GM21576 (cell line): ENCODE results near the gene TXNL4A.
"Not testable (repeated sequence)": the region's sequence is repeated elsewhere in the genome, so short reads cannot be mapped to it uniquely, and the experiment has no call there.

ENCODE experiments used
- ATAC-seq: cut with Tn5 transposase; IDR thresholded peaks from one replicate; pipeline ENCODE4 v1.9.1; 2021; ENCODE audit warnings: mild to moderate bottlenecking, moderate library complexity; ENCODE audit not compliant: unreplicated experiment

TXNL4A gene

DNA sequence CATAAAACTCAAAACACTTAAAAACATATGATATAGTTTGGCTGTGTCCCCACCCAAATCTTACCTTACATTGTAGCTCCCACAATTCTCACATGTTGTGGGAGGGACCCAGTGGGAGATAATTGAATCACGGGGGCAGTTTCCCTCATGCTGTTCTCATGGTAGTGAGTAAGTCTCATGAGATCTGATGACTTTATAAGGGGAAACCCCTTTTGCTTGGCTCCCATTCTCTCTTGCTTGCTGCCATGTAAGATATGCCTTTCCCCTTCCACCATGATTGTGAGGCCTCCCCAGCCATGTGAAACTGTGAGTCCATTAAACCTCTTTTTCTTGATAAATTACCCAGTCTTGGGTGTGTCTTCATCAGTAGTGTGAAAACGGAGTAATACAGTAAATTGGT, 11.3 kb upstream of the TXNL4A start:
- not testable (repeated sequence) for ATAC-seq

DNA sequence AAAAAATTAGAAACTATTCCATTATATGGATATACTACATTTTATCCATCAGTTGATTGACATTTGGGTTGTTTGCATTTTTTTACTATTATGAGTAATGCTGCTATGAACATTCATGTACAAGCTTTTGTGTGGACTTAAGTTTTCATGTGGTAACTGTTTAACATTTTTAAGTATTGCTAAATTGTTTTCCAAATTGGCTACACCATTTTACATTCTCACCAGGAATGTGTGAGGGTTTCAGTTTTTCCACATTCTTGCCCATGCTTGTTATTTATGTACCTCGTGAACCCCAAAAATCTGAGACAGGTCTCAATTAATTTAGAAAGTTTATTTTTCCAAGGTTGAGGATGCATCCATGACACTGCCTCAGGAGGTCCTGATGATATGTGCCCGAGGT, 3.1 kb upstream of the TXNL4A start:
- no peak for ATAC-seq

DNA sequence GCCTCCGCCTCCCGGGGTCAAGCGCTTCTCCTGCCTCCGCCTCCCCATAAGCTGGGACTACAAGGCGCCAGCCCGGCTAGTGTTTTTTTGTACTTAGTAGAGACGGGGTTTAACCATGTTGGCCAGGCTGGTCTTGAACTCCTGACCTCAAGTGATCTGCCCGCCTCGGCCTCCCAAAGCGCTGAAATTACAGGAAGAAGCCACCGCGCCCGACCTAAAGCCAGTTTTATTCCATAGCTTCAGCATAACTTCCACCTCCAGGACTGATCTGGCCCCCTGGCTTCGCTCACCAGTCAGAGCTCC, 783 bp upstream of the TXNL4A start:
- no peak for ATAC-seq

DNA sequence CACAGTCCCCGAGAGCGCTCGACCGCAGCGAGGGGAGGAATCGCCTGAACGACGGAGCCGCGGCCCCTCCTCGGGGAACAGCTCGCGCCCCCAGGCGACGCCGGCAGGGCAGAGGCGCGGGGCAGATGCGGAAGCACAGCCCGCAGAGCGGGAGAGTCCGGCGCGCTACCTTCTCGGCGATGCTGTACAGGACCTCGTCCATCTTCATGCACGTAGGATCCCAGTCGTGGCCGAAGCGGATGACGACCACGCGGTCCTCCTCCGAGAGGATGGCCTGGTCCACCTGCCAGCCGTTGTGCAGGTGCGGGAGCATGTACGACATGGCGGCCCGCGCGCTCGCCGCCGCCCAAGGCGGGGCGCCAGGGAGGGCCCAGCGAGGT, 302 bp downstream of the TXNL4A start:
- peak; percentile 61 for ATAC-seq

GRCh38 chr18:79987566-79987965, 797 bp downstream of the TXNL4A start:
- ATAC-seq: no peak

GRCh38 chr18:79986726-79987125, 1.6 kb downstream of the TXNL4A start:
- ATAC-seq: no peak

DNA sequence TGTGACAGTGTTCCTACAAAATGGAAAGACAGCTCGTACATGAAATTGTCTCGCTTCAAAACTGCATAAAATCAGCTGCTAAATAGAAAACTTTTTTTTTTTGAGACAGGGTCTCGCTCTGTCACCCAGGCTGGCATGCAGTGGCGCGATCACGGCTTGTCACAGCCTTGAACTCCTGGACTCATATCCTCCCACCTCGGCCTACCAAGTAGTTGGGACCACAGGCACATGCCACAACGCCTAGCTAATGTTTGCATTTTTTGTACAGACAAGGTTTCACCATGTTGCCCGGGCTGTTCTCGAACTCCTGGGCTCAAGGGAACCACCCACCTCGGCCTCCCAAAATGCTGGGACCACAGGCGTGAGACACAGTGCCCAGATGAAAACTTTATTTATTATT, 3.2 kb downstream of the TXNL4A start:
- no peak for ATAC-seq

- no peak for ATAC-seq
Measured at GRCh38 chr18:79983793-79984192, 4.6 kb downstream of the TXNL4A start.

- ATAC-seq: no peak
Measured at GRCh38 chr18:79983253-79983652, 5.1 kb downstream of the TXNL4A start.

DNA sequence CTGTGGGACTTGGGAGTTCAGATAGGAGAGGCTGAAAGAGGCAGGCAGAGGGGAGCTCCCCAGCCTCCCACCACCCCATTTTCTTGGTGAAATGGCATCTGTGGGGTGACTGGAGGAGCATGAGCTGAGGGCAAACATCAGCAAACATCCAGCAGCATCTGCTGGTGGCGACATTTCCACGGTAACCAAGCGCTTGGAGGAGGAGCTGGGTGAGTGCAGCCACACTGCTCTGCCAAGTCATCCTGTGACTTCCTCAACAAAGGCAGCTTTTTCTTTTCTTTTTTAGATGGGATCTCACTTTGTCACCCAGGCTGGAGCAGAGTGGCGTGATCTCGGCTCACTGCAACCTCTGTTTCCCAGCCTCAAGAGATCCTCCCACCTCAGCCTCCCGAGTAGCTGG, 5.6 kb downstream of the TXNL4A start:
- ATAC-seq: no peak

DNA sequence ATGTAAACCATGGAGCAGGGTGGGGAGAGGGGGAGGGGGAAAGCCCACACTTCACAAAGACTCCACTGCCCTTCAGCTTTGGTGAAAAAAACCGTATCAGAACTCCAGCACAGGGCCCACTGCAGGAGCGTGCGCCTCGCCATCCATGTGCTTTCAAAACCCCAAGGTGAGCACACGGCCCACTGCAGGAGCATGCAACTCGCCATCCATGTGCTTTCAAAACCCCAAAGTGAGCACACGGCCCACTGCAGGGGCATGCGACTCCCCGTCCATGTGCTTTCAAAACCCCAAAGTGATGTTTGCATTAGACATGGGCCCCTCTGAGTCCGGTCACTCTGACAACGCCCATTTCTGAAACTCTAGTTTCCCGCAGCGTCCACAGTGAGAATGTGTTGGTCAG, 7.8 kb downstream of the TXNL4A start:
- ATAC-seq: no peak

DNA sequence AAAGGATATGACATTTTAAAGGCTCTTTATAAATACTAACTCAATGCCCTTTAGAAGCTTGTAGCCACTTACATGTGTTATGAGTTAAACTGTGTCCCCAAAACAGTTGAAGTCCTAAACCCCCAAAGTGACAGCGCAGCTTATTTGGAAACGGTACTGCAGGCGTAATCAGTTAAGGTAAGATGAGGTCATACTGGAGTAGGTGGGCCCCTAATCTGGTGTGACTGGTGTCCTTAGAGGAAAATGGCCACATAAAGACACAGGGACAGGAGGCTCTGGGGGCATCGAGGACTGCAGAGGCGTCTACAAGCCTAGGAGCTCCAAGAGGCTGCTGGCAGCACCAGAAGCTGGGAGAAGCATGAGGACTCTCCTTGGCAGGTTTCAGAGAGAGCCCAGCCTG, 8.5 kb downstream of the TXNL4A start:
- no peak for ATAC-seq

DNA sequence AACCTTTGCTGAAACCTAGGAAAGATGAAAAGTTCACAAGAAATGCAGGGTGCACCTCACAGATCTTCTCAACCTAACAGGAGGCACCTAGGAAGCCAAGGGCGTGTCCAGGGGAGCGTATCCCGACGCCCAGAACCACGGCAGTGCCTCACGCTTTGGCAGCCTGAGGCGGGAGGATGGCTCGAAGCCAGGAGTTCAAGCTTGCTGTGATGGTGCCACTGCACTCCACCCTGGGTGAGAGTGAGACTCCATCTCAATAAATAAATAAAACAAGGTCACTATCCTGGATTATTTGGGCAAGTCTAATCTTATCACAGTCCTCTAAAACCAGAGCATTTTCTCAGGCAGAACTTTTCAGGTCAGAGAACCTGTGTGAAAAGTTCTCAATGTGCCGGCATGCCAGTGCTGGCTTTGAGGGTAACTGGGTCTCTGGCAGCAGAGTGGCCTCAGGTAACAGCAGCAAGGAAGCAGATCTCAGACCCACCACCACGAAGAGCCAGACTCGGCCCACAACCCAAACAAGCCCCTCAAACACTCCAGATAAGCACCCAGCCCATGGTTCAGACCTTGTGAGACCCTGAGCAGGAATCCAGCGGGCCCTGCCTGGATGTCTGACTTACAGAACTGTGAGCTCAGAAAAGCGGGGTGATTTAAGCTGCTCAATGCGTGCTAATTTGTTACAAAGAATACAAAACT, 12.2 kb downstream of the TXNL4A start:
- no peak for ATAC-seq

- ATAC-seq: no peak
Measured at GRCh38 chr18:79975043-79975442, 13.3 kb downstream of the TXNL4A start.

DNA sequence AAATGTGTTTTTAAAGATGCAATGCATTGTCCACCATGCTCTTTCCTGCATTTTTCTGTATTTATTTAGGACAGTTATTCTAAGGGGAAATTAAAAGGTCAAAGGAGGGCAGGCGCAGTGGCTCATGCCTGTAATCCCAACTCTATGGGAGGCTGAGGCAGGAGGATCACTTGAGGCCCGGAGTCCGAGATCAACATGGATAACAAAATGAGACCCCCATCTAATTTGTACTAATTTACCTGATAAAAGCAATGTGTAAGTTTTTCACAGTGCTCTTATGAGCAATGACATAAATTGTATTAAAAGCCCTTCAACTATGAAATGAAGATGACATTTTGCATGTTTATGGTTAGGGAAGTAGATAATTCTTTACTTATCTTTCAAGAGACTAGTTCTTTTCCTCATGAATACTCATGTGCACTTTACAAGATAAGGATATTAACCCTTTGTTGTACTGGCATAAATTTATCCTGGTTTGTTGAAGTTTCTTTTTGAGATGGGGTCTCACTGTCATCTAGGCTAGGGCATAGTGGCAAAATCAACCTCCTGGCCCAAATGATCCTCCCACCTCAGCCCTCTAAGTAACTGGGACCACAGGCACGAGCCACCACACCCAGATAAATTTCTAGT, 14.2 kb downstream of the TXNL4A start:
- no peak for ATAC-seq

DNA sequence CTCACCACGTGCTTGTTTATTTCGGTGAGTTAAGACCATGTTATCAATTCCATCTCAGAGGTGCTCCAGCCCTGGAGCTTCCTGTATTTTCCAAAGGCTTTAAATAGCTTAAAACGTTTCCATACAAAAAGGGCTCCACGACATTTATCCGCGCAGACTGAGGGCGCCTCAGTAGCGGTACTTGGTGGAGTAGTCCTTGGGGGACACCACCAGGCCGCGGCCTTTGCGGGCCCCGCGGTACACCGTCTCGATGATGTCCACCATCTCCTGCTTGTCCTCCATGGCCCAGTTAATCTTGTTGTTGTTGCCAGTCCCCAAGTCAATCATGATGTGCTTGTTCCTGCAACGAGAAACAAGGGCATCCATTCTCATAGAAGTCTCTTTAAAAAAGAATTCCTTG, 14.8 kb downstream of the TXNL4A start:
- no peak for ATAC-seq

- ATAC-seq: no peak
Measured at GRCh38 chr18:79972720-79973119, 15.6 kb downstream of the TXNL4A start.

DNA sequence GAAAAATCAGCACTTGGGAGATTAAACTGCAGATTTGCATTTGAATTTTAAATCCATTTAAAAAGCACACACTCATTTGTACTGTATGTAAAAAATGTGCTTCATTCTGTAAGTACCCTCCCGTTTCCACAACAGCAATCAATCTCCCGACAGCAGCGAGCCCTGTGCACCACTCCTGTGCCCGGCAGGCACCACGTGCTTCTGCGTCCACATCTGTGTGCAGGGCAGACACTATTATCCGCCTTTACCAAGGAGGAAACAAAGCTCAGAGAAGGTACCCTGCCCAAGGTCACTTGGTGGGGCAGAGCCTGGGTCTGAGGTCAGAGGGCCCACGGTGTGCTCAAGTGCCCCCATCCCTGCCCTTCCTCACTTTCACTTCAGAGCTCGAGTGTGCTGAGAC, 16.4 kb downstream of the TXNL4A start:
- no peak for ATAC-seq

DNA sequence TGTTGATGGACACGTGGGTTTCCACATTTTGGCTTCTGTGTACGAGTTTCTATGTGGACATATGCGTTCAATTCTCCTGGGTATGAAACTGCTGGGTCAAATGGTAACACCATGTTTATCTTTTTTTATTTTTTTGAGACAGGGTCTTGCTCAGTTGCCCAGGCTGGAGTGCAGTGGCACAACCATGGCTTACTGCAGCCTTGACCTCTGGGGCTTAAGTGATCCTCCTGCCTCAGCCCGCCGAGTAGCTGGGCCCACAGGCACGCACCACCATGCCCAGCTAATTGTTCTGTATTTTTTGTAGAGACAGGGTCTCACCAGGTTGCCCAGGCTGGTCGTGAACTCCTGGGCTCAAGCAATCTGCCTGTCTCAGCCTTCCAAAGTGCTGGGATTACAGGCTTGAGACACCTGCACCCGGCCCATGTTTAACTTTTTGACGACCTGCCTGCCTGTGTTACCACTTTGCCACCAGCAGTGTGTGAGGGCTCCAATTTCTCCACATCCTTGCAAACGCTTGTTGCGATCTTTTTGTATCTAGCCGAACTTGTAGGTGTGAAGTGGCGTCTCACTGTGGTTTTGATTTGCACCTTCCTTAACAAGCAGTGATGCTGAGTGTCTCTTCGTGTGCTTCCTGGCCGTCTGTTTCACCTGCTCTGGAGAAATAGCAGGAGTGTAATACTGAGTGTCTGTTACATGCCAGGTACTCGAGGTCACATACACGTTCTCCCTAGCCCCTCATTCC, 17.0 kb downstream of the TXNL4A start:
- ATAC-seq: no peak

DNA sequence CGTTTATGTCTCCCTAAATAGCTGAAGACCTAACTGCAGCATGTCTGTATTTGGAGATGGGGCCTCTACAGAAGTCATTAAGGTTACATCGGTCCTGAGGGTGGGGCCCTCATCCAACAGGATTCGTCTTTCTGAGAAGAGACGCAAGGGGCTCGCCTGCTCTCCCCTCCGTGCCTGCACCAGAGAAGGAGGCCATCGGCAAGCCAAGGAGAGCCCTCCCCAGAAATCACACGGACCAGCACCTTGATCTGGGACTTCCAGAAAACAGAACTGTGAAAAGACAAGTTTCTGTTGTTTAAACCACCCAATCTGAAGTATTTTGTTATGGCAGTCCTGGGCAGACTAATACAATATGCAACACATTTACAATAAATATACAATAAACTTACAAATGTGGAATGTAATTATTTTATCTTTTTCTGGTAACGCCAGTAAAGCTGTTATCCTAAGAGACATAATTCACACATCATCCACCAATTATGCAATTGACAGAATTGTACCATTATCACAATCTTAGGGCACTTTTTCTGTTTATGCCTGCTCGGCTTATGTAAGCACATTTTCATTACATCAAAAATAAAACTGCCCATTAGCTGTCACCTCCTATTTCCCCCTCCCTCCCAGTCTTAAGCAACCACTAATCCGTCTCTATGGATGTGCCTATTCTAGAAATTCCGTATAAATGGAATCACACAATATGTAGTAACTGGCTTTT, 17.8 kb downstream of the TXNL4A start:
- ATAC-seq: no peak

- no peak for ATAC-seq
Measured at GRCh38 chr18:79965119-79965902, 23.1 kb downstream of the TXNL4A start.
